Measurements from ENCODE around the gene PFAS.
A peak's percentile ranks its signal among the peaks of the same experiment; 100 is the strongest.

PFAS gene

GRCh38 chr17:8268550-8269298, 19.6 kb downstream of the PFAS start:
- DNase-seq (ENCODE audit: low read depth) = no peak

- DNase-seq (ENCODE audit: low read depth) = no peak
These were observed 23.3 kb downstream of the PFAS start for GRCh38 chr17:8272421-8272820.

DNA sequence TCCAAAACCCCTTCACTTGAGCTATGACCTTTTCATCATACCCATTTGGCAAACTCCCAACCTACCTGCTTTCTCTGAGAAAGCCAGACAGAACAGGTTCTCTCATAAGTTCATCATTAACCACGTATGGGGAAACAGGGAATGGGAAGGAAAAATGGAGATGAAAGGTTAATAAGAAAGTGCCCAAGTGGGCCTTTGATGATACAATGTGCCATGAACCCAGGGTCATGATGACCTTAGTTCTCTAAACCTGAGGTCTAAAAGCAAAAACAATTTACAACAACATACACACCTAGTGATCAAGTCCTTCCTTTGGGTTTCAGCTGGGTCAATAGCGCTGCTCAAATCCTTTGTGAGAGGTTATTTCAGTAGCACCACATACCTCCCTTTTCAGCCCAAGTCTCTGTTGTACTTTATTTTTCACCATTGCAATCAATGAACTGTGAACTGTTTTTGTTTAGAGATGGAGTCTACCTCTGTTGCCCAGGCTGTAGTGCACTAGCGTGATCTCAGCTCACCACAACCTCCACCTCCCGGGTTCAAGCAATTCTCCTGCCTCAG, 24.9 kb downstream of the PFAS start:
- no peak for DNase-seq (ENCODE audit: low read depth)

- DNase-seq (ENCODE audit: low read depth) = no peak
These were observed 25.7 kb downstream of the PFAS start for GRCh38 chr17:8274816-8275215.

DNA sequence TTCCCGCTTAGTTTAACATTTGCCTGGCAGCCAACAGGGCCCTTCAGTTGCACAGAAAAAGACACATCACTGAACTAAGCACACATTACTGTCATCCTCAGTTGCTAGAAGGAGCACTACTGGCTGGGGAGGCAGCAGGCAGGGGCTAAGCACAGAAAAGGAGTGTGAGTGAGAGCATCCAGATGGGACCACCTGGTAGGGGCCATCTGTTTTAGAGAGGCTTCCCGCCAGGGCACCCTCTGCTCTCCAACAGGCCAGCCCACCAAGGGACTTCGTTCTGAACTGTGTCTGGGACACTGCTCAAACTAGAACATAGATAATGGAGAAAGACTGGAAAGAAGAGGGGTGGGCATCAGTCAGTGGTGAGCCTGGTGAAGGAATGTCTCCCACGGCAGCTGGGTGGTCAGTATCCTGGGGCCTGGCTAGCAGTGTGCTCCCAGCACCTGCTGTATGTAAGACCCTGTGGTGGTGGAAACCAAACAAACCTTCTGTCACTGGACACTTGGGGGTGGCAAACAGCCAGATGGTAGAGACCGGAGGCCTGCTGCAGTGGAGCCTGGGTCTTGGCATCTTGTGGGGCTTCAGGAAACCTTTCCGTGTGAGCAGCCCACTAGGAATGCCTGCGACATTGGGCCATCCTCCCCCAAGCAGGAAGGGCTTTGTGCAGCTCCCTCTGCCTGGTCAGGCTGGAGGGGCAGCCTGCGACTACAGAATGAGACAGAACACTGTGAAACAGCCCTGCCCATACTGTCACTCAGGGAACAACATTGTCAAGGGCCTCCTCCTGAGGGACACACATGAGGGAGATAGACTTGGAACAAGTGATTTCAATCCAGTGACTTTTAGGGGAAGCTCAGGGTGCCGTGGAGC, 26.6 kb downstream of the PFAS start:
- DNase-seq (ENCODE audit: low read depth) = no peak

GRCh38 chr17:8277317-8277716, 28.2 kb downstream of the PFAS start:
- no peak for DNase-seq (ENCODE audit: low read depth)

- DNase-seq (ENCODE audit: low read depth) = no peak
These were observed 33.3 kb downstream of the PFAS start for GRCh38 chr17:8282345-8282744.

- no peak for DNase-seq (ENCODE audit: low read depth)
These were observed 34.3 kb downstream of the PFAS start for GRCh38 chr17:8283356-8283755.

DNA sequence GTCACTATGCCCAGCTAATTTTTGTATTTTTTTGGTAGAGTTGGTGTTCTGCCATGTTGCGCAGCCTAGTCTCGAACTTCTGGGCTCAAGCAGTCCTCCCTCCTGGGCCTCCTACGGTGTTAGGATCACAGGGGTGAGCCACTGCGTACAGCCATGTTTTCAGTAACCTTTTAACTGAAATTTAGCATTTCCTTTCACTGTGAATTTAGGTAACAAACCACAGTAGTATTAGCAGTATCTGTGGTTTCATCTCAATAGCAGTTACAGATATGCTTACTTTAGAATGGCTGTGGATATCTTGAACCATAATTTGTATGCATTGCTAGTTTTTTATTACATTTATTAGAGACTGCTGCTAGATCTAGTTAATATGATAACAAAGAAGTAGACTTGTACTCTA, 35.0 kb downstream of the PFAS start:
- DNase-seq (ENCODE audit: low read depth) = no peak

- no peak for DNase-seq (ENCODE audit: low read depth)
These were observed 36.4 kb downstream of the PFAS start for GRCh38 chr17:8285270-8286181.

- DNase-seq (ENCODE audit: low read depth) = no peak
These were observed 38.7 kb downstream of the PFAS start for GRCh38 chr17:8287651-8288335.

- peak; percentile 76 for DNase-seq (ENCODE audit: low read depth)
These were observed 39.4 kb downstream of the PFAS start, which contains the start of gene RANGRF for GRCh38 chr17:8288336-8289102. TSS of gene RANGRF (plus strand) at chr17:8288670. CDS start at chr17:8288789, 119 bp downstream.

GRCh38 chr17:8289103-8289397, 40.0 kb downstream of the PFAS start:
- peak; percentile 64 for DNase-seq (ENCODE audit: low read depth)

- DNase-seq (ENCODE audit: low read depth) = no peak
These were observed 41.0 kb downstream of the PFAS start for GRCh38 chr17:8290043-8290442.

DNA sequence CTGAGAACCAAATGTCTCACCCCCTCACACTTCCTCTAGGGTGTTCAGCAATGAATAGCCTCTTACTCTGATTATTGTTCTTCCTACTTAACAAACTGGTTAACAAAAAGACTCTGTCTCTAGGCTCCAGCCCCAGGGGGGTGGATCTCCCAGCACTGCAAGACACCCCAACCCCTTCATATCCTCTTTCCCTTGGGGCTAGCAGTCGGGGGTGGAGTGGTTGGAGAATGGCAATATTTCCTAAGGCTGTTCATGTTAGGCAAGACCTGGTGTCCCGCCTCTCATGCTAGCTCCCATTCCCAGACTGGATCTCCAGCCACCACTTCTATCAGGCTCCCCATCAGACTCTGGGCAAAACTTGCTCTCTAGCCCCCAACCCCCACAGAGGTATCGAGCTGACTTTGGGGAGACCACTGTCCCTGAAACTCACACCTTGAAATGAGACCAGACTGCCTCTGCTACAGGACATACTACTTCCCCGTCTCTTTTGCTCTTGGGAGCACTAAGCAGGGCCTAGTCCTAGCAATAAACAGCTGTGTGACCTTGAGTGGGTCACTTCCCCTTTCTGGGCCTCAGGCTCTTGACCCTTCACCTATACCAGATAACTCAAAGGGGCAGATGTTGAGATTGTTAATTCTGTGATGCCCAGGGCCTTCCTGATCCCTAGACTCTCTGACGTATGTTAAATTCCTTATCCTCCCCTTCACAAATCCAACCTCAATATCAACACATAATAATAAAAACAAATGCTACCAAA, 43.7 kb downstream of the PFAS start:
- DNase-seq (ENCODE audit: low read depth) = no peak

DNA sequence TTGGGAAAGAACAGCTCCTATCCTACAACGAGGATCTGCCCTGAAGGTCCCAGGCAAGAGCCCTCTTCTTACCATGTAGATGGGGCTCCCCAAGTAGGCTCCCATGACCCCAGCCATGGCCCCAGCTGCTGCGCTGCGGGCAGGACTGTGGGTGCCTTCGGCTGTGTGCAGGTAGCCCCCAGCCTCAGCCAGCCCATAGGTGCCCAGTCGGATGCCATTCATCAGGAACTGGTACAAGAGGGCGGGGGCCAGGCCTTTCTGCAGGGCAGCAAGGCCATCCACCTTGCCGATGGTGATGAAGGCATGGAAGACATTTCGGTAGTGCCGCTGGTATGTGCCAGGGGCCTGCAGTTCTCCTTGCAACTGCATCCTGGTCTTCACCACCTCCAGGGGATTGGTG, 45.3 kb downstream of the PFAS start:
- no peak for DNase-seq (ENCODE audit: low read depth)

DNA sequence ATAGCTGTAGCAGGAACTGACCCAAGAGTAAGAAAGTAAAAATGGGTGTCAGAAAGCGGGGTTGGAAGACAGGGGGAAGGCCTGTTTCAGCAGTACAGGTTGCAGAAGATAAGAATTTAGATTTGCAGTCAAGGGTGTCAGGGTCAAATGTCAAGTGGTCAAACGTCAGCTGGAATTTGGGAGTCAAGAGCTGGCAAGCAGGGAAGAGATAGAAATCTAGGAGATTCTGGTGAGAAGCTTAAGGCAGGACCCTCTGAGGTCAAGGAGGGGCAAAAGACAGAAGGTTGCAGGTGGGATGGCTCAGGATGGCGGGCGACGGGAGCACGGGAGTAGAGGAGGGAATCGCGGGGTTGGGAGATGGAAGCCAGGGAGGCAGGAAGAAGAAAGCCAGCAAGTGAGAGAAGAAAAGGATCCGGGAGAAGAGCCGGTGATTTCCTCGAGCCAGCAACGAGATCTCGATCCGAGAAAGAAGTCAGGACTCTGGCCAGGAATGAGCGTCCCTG, 45.8 kb downstream of the PFAS start:
- DNase-seq (ENCODE audit: low read depth) = no peak

- no peak for DNase-seq (ENCODE audit: low read depth)
These were observed 51.1 kb downstream of the PFAS start for GRCh38 chr17:8300226-8300625.

GRCh38 chr17:8300627-8301242, 51.6 kb downstream of the PFAS start:
- peak; percentile 33 for DNase-seq (ENCODE audit: low read depth)
